Keratinocyte (primary cell): ENCODE results near the gene PLCG2.

Source experiments
- EZH2 ChIP-seq: IDR thresholded peaks from one replicate; pipeline ENCODE4 v1.6.1; 2012; ENCODE audit warnings: inconsistent platforms, mild to moderate bottlenecking, low read length, moderate library complexity
- TF ChIP-seq, protein P1 (sequence below), 3 experiments: IDR thresholded peaks in 1 of 3; conservative IDR thresholded peaks in 1 of 3; optimal IDR thresholded peaks in 1 of 3; 2 replicates in 2 of 3; 3 replicates in 1 of 3; pipeline versions ENCODE3 to v1.5.1; 2011; ENCODE audit warnings: low read length in 3 of 3, mild to moderate bottlenecking in 3 of 3, moderate library complexity in 2 of 3, control low read depth in 1 of 3, inconsistent platforms in 1 of 3; ENCODE audit not compliant: insufficient read depth in 2 of 3; ENCODE audit errors: extremely low read depth in 1 of 3

- TF ChIP-seq, protein P1, sequence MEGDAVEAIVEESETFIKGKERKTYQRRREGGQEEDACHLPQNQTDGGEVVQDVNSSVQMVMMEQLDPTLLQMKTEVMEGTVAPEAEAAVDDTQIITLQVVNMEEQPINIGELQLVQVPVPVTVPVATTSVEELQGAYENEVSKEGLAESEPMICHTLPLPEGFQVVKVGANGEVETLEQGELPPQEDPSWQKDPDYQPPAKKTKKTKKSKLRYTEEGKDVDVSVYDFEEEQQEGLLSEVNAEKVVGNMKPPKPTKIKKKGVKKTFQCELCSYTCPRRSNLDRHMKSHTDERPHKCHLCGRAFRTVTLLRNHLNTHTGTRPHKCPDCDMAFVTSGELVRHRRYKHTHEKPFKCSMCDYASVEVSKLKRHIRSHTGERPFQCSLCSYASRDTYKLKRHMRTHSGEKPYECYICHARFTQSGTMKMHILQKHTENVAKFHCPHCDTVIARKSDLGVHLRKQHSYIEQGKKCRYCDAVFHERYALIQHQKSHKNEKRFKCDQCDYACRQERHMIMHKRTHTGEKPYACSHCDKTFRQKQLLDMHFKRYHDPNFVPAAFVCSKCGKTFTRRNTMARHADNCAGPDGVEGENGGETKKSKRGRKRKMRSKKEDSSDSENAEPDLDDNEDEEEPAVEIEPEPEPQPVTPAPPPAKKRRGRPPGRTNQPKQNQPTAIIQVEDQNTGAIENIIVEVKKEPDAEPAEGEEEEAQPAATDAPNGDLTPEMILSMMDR (optimal IDR thresholded peaks at IDR 0.05 in 1 of 3, IDR thresholded peaks at IDR 0.05 in 1 of 3, conservative IDR thresholded peaks at IDR 0.05 in 1 of 3; ENCODE audit: extremely low read depth in 1 of 3, insufficient read depth in 2 of 3, low read length in 3 of 3), result no peak
- no peak for TF ChIP-seq EZH2
Measured at GRCh38 chr16:81881228-81881627, 102.1 kb downstream of the PLCG2 start.
